ENCODE results near the gene ASXL2.
"Not testable (repeated sequence)": the region's sequence is repeated elsewhere in the genome, so short reads cannot be mapped to it uniquely, and the experiment has no call there.

ASXL2 gene

DNA sequence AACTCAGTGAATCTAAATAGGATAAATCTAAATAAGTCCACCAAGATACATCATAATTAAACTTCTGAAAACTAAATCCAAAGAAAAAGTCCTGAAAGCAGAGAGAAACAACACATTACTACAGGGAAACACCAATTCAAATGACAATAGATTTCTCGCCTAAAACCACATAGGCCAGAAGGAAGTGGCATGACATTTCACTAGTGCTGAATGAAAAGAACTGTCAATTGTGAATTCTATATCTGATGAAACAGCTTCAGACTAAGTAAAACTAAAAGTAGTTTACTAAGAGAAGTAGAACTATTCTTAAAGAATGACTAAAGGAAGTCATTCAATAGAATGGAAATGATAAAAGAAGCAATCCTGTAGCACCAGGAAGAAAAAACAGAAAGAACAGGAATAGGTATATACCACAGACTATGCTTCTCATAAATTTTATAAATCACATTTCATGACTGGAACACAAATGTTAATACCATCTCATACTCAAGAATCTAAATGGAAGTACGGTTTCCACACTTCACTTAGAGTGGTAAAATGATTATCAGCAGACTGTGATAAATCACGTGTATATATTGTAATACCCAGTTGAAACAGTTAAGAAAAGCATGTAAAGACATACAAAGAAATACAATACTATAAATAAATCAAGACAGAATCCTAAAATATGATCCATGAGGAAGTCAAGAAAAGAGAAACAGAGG lies 46.4 kb downstream of the ASXL2 start:
- DNase-seq = no peak

DNA sequence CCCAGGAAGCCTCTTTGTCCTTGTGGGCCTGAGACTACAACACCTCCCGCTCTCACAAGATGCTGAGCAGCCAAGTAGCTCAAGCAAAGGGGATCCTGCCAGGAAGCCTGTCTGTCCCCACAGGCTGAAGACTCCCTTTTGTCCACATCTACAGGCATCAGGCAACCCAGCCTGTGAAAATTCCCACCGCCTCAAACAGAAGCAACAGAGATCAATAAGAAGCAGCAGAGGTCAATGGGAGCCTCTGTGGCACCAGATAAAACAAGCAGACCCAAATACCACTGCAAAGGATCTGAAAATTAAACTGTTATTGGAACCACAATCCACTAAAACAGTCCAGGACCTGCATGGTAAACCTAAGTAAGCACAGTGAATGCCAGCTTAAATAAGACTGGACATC lies 48.5 kb downstream of the ASXL2 start:
- DNase-seq = no peak

- no peak for DNase-seq
These were observed 48.9 kb downstream of the ASXL2 start for GRCh38 chr2:25829377-25829704.

GRCh38 chr2:25828532-25829376 lies 49.5 kb downstream of the ASXL2 start:
- DNase-seq = not testable (repeated sequence)

GRCh38 chr2:25825238-25825637 lies 53.0 kb downstream of the ASXL2 start:
- no peak for DNase-seq

DNA sequence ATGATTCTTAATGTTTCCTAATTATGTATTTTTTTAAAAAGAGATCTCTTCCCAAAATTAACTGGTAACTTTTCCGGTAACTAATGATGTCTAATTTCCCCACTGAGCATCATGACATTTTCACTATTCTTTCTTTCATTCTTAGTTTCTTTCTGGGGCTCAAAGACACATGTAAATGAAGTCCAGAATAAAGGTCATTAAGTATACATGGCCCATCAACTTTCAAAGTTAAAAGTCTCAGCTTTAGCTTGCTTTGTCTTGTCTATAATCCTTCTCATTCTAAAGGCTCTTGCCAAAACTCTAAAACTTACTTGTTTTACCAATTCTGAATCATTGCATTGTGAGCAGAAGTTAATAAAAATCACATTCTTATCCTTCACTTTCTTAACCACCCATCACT lies 53.6 kb downstream of the ASXL2 start:
- no peak for DNase-seq

GRCh38 chr2:25824216-25824615 lies 54.1 kb downstream of the ASXL2 start:
- DNase-seq = no peak

- DNase-seq = no peak
These were observed 55.8 kb downstream of the ASXL2 start for GRCh38 chr2:25822190-25823117.

DNA sequence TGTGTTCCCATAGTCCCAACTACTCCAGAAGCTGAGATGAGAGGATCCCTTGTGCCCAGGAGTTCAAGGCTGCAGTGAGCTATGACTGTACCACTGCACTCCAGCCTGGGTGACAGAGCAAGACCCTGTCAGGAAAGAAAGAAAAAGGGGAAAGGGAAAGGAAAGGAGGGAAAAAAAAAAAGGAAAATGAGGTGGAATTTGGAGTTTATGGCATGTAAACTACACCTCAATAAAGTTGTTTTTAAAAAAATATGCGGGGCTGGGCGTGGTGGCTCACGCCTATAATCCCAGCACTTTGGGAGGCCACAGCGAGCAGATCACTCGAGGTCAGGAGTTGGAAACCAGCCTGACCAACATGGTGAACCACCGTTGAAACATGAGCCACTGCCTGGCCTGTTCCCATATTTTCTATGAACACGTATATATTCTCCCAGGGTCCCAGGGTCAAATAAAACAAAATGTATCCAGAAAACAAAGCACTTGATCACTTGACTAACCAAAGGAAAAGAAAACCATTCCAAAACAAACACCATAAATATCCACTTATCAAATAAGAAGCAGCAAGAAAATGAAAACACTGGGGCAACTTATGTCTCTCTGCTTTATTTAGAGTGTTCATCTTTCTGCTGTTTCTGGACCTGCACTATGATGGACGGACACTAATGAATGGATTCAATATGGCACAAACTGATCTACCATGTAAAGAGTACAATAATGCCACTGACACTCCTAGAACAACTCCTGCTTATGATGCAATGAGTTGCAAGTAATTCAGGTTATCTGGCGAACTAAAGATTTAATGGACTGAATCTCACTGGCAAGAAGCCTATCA lies 56.8 kb downstream of the ASXL2 start:
- no peak for DNase-seq

GRCh38 chr2:25819597-25820039 lies 58.7 kb downstream of the ASXL2 start:
- no peak for DNase-seq

DNA sequence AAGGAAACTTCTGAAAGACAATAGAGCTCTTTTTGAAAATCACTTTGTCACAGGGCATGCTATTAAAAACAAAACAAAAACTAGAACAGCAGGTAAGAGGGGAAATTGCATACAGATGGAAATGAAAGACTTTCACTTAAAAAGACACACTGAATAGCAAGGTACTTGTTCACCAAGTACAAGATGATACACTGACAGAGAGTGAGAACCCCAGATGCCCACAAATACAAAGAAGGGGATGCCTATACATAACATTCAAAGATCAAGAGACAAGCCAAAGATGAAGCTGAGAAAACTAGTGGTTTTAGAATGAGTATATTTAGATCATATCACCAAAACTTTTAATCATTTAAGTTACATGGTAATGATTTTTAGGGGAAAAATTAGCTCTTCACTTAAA lies 60.7 kb downstream of the ASXL2 start:
- no peak for DNase-seq

DNA sequence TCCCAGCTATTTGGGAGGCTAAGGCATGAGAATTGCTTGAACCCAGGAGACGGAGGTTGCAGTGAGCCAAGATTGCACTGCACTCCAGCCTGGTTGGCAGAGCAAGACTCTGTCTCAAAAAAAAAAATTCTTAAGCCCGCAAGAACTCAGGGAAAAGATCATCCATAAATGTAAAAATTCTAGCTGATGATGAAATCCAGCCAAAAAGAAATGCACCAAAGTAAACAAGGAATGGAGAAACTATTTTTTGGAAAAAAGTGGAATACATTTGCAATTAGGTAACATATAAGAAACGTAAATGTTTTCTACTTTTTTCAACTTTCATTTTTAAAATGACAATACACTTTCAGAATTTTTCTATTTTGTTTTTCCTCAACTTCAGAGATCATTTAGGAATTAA lies 61.3 kb downstream of the ASXL2 start:
- DNase-seq = no peak

- no peak for DNase-seq
These were observed 62.0 kb downstream of the ASXL2 start for GRCh38 chr2:25816249-25816648.

GRCh38 chr2:25814681-25815080 lies 63.6 kb downstream of the ASXL2 start:
- DNase-seq = no peak

DNA sequence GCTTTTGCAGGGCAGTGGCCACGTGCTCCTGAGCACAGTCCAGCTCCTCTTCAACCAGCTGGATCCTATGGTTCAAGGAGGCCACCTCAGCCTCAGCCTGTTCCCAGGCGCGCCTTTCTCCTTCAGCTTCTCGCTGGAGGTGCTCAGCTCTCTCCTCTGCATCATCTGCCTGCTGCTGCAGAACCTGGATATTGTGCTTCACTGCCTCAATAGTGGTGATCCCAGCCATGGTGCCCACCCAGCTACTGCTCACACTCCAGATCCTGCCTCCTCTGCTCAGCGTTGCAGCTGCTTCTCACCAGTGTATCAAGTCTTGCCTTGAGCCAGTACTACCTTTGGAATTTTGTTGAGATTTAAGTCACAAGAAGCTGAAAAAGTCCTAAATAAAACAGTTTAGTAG lies 67.9 kb downstream of the ASXL2 start:
- DNase-seq = no peak

- no peak for DNase-seq
These were observed 68.6 kb downstream of the ASXL2 start for GRCh38 chr2:25809646-25810045.

DNA sequence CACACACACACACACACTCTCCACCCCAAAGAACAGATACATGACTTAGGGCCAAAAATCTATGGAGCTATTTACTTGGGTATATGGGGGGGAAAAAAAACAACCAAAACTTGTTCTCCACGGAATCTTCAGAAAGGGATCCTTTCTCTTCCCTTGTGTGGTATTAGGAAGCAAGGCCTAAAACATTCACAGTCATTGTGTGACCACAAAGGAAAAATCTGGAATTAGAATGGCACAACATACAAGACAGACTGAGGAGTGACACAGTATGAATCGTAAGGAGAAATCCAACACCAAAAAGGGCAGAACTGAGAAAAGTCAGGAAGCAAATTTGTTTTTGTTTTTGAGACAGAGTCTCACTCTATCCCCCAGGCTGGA lies 70.3 kb downstream of the ASXL2 start:
- no peak for DNase-seq

DNA sequence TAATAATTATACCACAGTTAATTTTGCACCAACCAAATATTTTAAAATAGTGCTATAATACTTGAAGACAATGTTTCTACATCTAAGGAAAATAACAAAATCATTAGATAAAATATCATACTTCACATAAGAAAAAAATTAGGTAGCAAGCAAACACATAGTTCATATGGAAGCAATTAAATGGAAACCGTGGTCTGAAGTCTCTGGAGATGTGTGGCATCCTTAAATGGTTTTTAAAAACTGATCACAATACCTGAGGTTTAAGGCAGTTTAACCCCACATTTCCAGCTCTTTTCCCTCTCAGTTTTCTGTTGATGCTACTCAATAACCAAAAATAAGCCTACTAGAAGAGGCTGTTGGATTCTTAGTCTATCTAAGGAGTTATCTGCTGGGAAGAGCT lies 71.3 kb downstream of the ASXL2 start:
- DNase-seq = no peak

DNA sequence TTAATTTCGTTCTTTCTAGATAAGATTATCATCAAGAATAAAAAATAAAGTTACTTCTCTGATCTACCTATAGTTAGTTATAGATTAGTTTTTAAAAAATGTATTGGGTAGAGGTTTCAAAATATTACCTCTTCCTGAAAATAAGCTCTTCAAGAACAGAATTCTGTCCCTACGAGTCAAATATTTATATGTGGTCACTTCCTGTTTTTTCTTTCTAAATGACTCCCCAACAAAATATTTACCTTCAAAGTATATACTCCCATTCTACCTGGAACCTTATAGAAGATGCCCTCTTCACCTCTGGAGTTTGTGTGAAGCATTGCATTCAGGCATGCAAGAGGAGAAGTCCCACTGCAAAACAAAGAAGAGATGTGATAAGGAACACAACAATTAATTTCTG lies 72.3 kb downstream of the ASXL2 start:
- no peak for DNase-seq

GRCh38 chr2:25804338-25804737 lies 73.9 kb downstream of the ASXL2 start:
- no peak for DNase-seq

GRCh38 chr2:25799301-25799700 lies 79.0 kb downstream of the ASXL2 start:
- DNase-seq = no peak

Measured in NCI-H1930 (cell line).